ENCODE results near the gene GTF3C2. TPM values are rescaled to one million over a fixed set of nuclear protein-coding genes. Genes with fewer than 3 reads are reported as not detected.

The GTF3C2 gene
- total RNA-seq, 1 donor from 2014 or later: 61.3 TPM

- FAIRE-seq (no peak), DNase-seq (ENCODE audit: low read depth) (no peak)
- Mint-ChIP-seq H3K4me3 (ENCODE audit: unreplicated experiment) (no peak overlapping the region), H3K27ac (ENCODE audit: unreplicated experiment) (no peak overlapping the region), H3K27me3 (ENCODE audit: low read depth, unreplicated experiment) (no peaks in the 10 kb centered on the region), H3K36me3 (ENCODE audit: low read depth, unreplicated experiment) (peaks cover 27% of the 10 kb centered on the region), H3K4me1 (ENCODE audit: low read depth, unreplicated experiment) (peaks cover 9% of the 10 kb centered on the region), H3K9me3 (ENCODE audit: unreplicated experiment) (no peaks in the 10 kb centered on the region)
- Histone ChIP-seq H3K4me2 (ENCODE audit: low read length) (no peak overlapping the region), H3K36me3 (ENCODE audit: insufficient read depth, low read length) (peaks cover 39% of the 10 kb centered on the region), H3K4me1 (ENCODE audit: insufficient read depth, low read length) (no peaks in the 10 kb centered on the region), H3K27me3 (ENCODE audit: insufficient read depth, low read length) (no peaks in the 10 kb centered on the region), H3K9me3 (ENCODE audit: insufficient read depth, low read depth, low read length) (no peaks in the 10 kb centered on the region), H4K20me1 (ENCODE audit: insufficient read depth, low read length) (no peaks in the 10 kb centered on the region), H2AFZ (ENCODE audit: low read depth, low read length) (no peak overlapping the region), H3K4me3 (ENCODE audit: insufficient read depth, low read depth, low read length) (no peak overlapping the region), H3K27ac (ENCODE audit: low read depth, low read length) (no peak overlapping the region), H3K9ac (ENCODE audit: low read length) (no peak overlapping the region), H3K79me2 (ENCODE audit: insufficient read depth, low read length) (no peaks in the 10 kb centered on the region)
- TF ChIP-seq EZH2 (IDR thresholded peaks at IDR 0.05; ENCODE audit: insufficient read depth, low read length) (no peak), CTCF (IDR thresholded peaks at IDR 0.05; ENCODE audit: insufficient read depth, low read depth, low read length) (no peak)
These were observed 20.4 kb downstream of the GTF3C2 start for GRCh38 chr2:27336173-27336572.

- Mint-ChIP-seq H3K27me3 (ENCODE audit: low read depth, unreplicated experiment) (no peaks in the 10 kb centered on the region), H3K9me3 (ENCODE audit: unreplicated experiment) (no peaks in the 10 kb centered on the region), H3K4me3 (ENCODE audit: unreplicated experiment) (peak overlapping the region; percentile 6), H3K27ac (ENCODE audit: unreplicated experiment) (peak overlapping the region; percentile 91), H3K36me3 (ENCODE audit: low read depth, unreplicated experiment) (peaks cover 25% of the 10 kb centered on the region), H3K4me1 (ENCODE audit: low read depth, unreplicated experiment) (peaks cover 9% of the 10 kb centered on the region)
- DNase-seq (ENCODE audit: low read depth) (no peak), FAIRE-seq (no peak)
- no peak overlapping the region for H3K4me3 ChIP-seq (ENCODE audit: insufficient read depth, low read depth, low read length)
- no peaks in the 10 kb centered on the region for H3K9me3 ChIP-seq (ENCODE audit: insufficient read depth, low read depth, low read length)
- H3K4me2 ChIP-seq (ENCODE audit: low read length): no peak overlapping the region
- H3K4me1 ChIP-seq (ENCODE audit: insufficient read depth, low read length): no peaks in the 10 kb centered on the region
- no peak for TF ChIP-seq EZH2 (IDR thresholded peaks at IDR 0.05; ENCODE audit: insufficient read depth, low read length)
- no peak for TF ChIP-seq CTCF (IDR thresholded peaks at IDR 0.05; ENCODE audit: insufficient read depth, low read depth, low read length)
- H2AFZ ChIP-seq (ENCODE audit: low read depth, low read length): no peak overlapping the region
- peaks cover 41% of the 10 kb centered on the region for H3K36me3 ChIP-seq (ENCODE audit: insufficient read depth, low read length)
- no peaks in the 10 kb centered on the region for H4K20me1 ChIP-seq (ENCODE audit: insufficient read depth, low read length)
- no peaks in the 10 kb centered on the region for H3K27me3 ChIP-seq (ENCODE audit: insufficient read depth, low read length)
- H3K9ac ChIP-seq (ENCODE audit: low read length): no peak overlapping the region
- no peaks in the 10 kb centered on the region for H3K79me2 ChIP-seq (ENCODE audit: insufficient read depth, low read length)
- H3K27ac ChIP-seq (ENCODE audit: low read depth, low read length): no peak overlapping the region
These were observed 21.3 kb downstream of the GTF3C2 start for GRCh38 chr2:27335311-27335710.

GRCh38 chr2:27324720-27325119 lies 31.8 kb downstream of the GTF3C2 start:
- Histone ChIP-seq H3K9ac (ENCODE audit: low read length) (no peak overlapping the region), H4K20me1 (ENCODE audit: insufficient read depth, low read length) (peaks cover 4% of the 10 kb centered on the region), H2AFZ (ENCODE audit: low read depth, low read length) (no peak overlapping the region), H3K27ac (ENCODE audit: low read depth, low read length) (no peak overlapping the region), H3K4me1 (ENCODE audit: insufficient read depth, low read length) (peaks cover 26% of the 10 kb centered on the region), H3K79me2 (ENCODE audit: insufficient read depth, low read length) (peaks cover 16% of the 10 kb centered on the region), H3K4me2 (ENCODE audit: low read length) (no peak overlapping the region), H3K4me3 (ENCODE audit: insufficient read depth, low read depth, low read length) (no peak overlapping the region), H3K9me3 (ENCODE audit: insufficient read depth, low read depth, low read length) (no peaks in the 10 kb centered on the region), H3K27me3 (ENCODE audit: insufficient read depth, low read length) (no peaks in the 10 kb centered on the region), H3K36me3 (ENCODE audit: insufficient read depth, low read length) (peaks cover 26% of the 10 kb centered on the region)
- FAIRE-seq (no peak), DNase-seq (ENCODE audit: low read depth) (no peak)
- H3K4me1 Mint-ChIP-seq (ENCODE audit: low read depth, unreplicated experiment): peaks cover 16% of the 10 kb centered on the region
- peak overlapping the region; percentile 28 for H3K27ac Mint-ChIP-seq (ENCODE audit: unreplicated experiment)
- H3K36me3 Mint-ChIP-seq (ENCODE audit: low read depth, unreplicated experiment): peaks cover 25% of the 10 kb centered on the region
- H3K4me3 Mint-ChIP-seq (ENCODE audit: unreplicated experiment): peak overlapping the region; percentile 63
- no peaks in the 10 kb centered on the region for H3K27me3 Mint-ChIP-seq (ENCODE audit: low read depth, unreplicated experiment)
- H3K9me3 Mint-ChIP-seq (ENCODE audit: unreplicated experiment): no peaks in the 10 kb centered on the region
- no peak for TF ChIP-seq EZH2 (IDR thresholded peaks at IDR 0.05; ENCODE audit: insufficient read depth, low read length)
- TF ChIP-seq CTCF (IDR thresholded peaks at IDR 0.05; ENCODE audit: insufficient read depth, low read depth, low read length): no peak
